ENCODE data around the gene NALCN.

Gene NALCN

DNA sequence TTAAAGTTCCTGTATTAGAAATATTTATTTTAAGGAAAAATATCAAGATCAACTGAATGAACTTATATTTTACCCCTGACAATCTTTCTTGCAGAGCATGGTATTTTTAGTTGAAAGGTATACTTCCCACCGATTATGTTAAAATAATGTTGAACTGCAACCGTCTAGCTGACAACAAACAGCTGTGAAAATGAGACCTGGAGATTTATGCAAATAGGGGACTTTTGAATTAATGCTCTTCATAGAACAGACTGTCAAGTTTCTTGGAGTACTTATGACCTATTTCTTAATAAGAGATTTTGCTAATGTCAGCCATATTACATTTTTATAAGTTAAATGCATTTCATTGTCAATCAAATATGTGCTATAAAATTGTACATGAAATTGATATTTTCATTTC lies 210.9 kb downstream of the NALCN start:
- no peak for DNase-seq (ENCODE audit: low read depth)

DNA sequence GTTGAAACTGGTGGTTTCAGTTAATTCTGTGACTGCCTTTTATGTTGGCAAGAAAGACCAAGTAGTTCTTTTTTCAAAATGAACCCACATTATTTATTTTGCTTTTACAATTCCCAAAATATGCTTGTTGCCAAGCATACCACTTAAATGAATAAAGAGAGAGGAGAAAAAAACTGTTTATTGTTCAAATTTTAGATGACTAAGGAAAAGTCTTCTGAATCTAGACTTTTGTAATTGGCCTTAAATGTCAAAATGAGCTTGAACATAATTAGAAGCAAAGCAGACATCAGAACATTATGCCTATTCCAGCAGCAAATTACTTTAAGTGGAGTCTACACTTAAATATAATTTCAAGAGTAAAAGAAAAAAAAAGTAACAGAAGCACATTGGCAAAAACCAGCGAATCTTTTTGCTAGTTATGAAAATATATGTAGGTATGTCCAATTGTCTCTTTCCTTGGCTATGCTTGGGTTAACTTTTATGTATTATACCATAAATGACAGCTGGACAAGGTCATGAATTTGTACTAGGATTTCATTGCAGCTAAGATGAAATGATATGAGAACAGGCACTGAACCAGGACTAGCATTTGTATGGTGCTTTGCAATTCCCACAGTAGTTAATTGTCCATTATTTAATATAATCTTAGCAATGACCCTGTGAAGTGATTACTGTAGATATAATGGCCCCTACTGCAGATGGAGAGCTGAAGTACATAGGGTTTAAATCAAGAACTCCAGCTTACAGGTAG lies 211.9 kb downstream of the NALCN start:
- DNase-seq (ENCODE audit: low read depth), result no peak

DNA sequence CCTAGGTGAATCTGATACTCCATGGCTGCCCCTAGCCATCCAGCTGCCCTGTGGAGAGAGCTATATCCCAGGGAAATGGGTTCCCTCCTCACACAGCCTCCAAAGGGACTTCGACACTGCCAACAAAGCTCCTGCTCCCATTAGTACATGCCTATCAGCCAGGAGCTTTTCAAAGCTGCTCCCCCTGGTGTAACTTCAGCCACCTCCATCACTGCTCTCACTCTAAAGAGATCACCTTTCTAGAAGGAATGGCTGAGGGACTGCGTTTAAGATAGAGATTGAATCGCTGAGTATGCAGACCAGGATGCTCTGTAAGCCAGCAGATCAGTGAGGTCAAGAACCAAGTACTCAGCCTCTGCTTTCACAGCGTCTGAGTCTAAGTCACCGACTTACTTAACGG lies 213.7 kb downstream of the NALCN start:
- no peak for DNase-seq (ENCODE audit: low read depth)

DNA sequence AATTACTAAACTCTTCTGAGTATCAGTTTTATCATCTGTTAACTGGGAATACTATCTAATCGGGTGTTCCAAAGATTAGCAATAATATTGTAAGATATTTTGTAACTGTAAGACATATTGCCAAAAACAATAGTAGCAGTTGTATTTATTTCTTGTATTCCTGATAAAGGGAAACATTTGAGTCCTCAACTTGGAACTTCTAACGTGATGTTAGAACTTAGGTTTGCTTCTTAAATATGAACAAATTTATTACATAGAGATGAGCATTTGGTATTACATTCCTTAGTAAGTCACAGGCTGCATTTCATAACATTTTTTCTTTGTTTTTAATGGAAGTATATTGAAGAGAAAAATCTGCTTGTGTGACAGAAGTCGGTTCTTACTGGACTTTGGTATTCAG lies 225.3 kb downstream of the NALCN start:
- no peak for DNase-seq (ENCODE audit: low read depth)

DNA sequence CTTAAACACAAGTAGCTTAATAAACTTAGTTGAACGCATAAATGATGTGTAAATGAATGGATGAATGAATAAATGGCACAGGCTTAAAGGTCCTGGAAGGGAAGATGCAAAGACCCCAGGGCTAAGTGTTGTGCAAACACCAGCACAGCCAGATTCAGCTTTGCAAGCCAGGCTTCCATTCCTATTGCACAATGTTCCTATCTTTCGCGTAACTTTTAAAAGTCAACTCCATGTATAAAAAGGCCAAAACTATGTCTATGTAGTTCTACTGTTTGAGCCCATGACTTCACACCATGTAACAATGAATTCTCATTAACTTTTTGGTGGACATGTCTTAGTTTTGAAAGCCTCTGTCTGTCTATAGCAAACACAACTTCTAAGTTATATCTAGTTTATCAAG lies 226.0 kb downstream of the NALCN start:
- no peak for DNase-seq (ENCODE audit: low read depth)

DNA sequence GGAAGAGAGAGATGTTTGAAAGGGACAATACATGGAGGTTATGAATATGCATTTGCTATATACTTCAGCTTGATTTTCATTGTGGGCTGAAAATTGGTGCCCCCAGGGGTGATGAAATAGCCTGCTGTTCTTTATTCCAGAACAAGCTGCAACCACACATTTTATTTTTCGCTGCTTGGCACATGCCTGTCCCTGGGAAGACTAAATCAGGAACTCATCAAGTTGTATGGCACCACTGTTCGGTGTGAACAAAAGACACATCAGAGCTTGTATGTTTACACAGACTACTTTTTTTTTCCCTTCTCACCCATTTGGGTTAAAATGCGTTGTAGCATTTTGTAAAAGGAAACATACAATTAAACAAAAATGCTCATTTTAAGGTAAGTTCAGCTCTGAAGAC lies 230.7 kb downstream of the NALCN start:
- no peak for DNase-seq (ENCODE audit: low read depth)

DNA sequence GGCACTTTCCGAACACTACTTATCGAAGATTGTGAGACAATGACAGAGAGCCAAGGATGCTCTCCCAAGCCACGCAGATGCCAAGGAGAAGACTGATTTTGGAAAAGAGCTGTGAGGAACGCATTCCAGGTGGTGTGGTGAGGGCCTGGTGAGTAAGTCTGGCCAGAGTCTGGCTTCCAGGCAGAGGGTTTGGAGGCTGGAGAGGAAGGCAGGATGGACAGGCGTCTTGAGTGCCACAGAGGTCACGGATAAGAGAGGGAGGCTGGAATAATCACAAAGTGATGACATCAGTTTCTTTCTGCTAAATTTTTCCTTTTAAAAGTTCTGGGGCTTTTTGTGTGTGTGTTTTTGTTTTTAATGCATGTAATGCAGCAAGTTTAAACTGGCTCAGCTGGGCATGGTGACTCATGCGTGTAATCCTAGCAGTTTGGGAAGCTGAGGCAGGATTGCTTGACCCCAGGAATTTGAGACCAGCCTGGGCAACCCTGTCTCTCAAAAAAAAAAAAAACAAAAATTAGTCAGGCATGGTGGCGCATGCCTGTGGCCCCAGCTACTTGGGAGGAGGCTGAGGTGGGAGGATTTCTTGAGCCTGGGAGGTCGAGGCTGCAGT lies 235.1 kb downstream of the NALCN start:
- no peak for DNase-seq (ENCODE audit: low read depth)

DNA sequence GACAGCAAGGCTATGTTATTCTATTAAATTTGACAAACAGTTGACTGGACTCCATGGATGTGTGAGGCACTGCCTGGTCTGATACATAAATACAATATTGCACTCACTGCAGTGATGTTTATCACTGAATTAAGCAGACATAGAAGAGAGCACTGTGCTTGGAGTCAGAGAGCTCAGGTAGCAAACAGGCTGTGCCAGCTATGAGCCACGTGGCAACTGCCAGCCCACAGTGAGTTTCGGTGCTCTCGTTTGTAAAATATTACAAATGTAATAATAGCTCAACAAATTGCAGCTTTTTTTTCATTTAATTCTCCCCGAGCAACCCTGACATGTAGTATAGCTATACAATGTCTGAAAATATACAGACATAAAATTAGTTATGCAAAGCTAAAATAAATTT lies 237.3 kb downstream of the NALCN start:
- no peak for DNase-seq (ENCODE audit: low read depth)

DNA sequence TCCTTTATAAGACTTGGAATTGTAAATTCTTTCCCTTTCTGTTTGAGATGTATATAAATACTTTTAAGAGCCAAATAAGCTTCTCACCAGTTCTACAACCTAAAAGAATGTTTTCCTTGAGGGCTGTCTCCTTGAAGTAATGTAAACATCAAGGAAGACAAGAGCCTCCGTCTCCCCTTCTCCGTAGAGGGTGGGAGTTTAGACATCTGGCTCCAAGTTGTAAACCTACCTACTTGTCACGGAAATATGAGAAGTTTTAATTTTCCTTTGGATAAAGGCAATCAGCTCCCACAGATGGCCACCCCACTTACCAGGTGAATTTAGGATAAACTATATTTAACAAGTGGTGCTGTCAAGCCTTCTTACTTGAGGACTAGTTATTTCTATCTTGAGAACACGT lies 237.9 kb downstream of the NALCN start:
- DNase-seq (ENCODE audit: low read depth), result no peak

DNA sequence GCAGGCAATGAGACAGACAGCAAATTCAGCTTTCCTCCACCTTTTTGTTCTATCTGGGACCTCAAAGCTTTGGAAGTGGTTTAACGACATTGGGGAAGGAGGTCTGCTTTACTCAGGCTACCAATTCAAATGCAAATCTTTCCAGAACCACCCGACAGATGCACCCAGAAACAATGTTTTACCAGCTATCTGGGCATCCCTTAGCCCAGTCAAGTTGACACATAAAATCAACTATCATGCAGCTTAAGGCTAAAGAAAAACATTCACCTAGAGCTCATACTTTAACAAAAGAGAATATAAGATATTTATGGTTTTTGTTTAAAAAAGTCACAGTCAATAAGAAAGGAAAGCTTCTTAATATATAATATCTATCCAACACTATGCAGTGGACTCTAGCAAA lies 246.0 kb downstream of the NALCN start:
- DNase-seq (ENCODE audit: low read depth), result no peak

DNA sequence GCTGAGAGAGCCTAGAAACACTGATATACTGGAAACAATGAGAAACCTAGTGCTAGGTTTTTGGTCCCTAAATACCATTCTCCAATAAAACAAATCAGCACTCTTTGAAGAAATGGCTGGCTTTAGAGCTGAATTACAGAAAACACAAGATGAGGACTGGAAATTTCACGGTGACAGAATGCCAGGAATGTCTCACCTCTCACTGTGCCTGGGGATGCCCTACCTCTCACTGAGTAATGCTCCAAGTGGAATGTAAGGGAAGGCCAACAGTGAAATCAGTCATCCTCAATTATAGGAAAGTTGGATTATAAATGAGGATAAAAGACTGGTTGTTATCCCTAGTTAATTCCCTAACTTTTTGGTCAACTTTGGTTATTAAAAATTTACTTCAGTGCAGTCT lies 259.0 kb downstream of the NALCN start:
- peak; percentile 22 for DNase-seq (ENCODE audit: low read depth)

DNA sequence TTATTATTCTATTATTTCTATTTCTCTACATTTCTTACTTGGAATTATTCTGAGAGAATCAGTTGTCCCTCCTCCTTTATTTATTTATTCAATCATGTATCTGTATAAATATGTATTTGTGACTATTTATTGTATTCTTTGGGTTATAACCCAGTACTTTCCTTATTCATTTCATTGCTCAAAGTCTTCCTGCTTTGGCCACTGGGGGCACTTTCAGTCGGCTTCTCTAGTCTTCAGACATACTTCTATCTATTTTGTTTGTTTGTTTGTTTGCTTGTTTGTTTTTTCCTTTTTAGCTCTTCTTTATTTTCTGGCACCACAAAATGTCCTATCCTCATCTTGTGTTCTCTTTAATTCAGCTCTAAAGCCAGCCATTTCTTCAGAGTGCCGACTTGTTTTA lies 260.4 kb downstream of the NALCN start:
- peak; percentile 36 for DNase-seq (ENCODE audit: low read depth)

DNA sequence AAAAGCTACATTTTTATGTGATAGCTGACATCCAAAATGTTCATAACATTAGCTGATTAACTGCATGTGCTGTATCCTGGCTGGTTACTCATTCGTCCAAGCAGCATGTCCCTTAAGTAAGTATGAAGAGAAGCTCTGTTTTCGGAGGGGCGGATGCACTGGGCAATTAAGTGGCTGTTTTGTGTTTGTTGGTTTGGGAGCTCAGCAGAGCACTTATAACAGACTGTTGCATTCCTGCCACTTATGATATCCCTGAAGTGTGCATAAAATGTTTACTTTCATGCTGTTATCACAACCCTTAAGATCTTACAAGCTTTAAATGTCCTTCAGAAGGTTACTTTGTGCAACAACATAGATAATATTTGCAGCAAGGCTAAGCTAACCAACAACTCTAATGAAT lies 264.1 kb downstream of the NALCN start:
- DNase-seq (ENCODE audit: low read depth), result no peak

DNA sequence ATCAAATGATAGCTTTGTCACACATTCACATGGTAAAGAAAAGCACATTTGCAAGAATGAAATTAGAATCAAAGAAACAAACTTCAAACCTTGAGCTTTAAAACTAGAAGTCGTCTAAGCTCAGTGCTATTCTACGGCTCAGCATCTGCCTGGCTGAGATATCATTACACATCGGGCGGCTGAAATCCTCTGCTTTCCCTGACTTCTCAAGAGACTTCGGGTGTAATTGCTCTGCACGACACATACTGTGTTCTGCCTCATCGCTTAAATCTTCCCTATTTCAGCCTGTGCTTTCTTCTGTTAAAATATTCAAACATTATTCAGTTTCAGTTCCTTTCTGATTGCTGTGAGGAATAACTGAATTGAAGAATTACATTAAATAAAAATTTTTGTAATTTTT lies 265.3 kb downstream of the NALCN start:
- DNase-seq (ENCODE audit: low read depth), result peak; percentile 35

DNA sequence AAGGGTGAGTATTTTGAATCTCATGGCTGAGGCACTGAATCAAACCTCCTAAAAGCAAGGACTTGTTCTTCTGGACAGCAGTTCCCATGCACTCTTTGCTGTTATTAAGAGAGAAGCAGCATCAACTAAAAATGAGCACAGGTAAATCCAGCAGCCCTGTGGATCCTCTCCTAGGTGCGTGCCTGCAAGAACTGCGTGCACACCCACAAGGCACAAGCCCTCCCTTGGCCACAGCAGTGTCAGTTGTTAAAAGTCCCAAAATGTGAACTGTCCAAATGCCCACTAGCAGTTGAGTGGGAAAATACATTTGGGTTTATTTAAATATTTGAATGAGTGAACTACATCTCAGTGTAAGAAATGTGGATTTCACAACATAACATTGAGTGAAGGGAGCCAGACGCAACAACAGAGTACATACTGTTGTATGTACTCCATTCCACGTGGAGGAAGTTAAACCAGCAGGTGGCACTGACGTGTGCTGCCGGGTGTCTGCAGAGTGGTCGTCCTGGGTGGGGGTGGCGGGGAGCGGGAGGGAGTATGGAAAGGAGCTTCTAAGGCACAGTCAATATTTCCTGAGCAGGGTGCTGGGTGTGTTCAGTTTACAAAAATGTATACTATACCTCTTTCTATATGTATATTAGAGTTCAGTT lies 266.4 kb downstream of the NALCN start:
- peak; percentile 68 for DNase-seq (ENCODE audit: low read depth)

DNA sequence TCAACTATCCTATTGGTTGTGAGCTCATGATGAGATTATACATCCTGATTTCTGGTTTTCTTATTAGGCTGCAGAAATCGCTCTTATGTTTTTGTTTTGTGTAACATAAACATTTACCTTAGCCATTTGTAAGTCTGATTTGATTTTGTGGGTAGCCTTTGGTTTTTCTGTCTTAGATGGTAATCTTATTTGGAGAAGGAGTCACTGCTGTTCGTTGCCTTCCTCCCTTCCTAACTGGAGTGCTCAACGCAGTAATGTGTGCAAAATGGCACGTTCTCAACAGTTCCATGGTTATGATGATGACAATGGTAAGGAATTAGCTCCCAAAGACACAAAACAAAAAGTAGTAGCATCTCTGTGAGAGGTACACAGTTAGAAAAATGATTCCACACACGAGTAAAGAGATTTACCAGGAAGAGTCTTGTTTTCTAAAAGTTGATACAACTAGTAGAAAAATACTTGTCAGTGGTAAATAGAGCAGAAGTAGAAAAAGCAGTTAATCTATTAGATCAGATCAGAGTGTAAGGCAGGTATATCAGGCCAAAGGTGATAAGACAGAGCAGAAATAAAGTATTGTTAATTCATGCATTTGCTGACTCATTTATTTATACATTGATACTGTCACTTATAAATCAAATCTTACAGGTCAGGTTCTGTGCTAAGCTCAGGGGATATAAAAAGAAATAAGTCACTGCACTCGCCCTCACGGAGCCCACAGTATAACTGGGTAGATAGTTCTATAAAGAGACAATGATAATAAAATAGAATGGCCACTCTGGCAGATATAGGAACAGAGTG lies 270.0 kb downstream of the NALCN start:
- no peak for DNase-seq (ENCODE audit: low read depth)

DNA sequence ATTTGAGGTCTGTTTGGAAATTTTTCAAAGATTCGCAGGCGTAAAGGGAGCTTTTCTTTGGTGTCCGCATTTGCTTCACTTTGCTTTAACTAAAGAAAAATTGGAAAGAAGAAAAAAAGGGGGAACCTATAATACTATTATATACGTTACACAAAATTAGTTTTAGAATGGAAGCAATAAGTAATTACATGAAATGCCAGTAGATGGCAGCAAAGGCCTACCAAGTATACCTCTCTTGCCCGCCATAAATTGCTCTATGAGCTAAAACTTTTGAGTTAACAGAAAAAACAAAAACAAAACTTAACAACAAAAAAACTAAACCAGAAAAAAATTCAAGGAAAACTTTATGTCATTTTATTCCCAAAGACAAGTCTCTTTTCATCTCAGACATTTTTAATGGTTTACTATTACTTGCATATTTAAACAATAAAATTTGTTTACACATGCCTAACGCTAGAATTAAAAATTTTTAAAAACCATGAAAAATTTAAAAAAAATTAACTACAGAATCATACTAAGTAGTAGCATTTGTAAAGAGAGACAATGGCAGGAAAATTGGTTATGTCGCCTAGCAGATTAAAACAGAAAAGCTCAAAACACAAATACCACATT lies 271.4 kb downstream of the NALCN start:
- peak; percentile 76 for DNase-seq (ENCODE audit: low read depth)

DNA sequence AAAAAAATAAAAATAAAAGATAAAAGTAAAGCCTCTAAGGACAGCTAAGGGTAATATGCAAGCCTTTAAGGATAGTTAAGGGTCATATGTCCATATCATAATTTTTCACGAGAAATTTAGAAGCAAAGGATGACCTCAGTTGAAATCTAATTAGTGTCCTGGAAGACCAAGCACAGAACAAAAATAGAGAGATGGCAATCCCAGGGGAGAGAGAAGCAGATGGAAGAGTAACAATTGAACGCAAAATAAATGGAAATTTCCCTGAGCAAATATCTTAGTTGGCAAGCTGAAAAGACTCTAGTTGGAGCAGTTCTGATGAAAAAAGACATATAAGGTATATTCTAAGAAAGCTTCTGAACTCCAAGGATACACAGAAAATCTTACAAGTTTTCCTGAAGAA lies 275.4 kb downstream of the NALCN start:
- no peak for DNase-seq (ENCODE audit: low read depth)

DNA sequence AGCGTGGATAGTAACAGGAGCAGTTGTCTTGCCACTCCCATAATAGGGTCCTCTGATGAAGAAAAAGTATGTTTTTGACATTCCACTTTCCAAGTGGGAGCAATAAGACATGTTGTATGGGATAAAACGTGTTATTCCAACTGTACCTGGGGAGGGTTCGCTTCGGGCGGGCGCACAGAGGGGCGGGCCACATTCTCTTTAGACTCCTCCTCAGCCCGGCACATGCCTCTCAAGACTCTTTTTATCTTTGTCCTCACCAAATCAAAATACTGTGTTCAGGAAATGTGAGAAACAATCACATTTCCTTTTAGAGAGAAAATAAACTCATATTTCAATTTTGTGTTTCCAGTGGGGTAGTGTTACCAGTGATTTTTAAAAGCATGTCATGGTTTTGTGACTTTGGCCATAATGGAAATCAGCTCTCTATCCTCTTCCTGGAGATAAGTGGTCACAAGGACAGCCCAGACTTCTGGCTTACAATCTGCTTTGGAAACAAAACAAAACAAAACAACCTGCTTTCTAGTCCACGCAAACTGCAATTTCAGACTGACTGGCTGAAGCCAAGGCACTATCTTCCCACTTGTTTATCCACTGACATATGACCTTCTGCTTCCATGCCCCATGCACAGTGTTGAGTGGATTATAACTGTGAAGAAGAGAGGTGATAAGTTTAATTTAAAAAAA lies 276.1 kb downstream of the NALCN start:
- DNase-seq (ENCODE audit: low read depth), result no peak

DNA sequence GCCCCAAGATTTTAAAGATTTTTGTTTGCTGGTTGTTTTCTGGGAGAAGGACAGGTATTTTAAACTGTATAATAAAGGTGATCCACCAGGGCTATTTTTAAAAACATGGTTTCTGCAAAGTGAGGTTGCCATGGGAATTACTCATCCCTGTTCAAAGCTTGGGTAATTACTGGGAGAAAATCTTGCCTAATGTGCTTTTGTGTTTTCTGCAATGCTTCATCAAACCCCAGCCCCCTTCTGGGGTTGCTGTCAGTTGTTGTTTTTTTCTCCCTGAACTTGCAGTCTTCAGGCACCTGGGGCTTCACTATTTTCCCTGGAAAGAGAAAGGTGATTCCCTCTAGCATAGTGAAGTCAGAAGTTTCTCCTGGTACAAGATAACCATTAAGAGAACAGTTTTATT lies 277.2 kb downstream of the NALCN start:
- DNase-seq (ENCODE audit: low read depth), result no peak

DNA sequence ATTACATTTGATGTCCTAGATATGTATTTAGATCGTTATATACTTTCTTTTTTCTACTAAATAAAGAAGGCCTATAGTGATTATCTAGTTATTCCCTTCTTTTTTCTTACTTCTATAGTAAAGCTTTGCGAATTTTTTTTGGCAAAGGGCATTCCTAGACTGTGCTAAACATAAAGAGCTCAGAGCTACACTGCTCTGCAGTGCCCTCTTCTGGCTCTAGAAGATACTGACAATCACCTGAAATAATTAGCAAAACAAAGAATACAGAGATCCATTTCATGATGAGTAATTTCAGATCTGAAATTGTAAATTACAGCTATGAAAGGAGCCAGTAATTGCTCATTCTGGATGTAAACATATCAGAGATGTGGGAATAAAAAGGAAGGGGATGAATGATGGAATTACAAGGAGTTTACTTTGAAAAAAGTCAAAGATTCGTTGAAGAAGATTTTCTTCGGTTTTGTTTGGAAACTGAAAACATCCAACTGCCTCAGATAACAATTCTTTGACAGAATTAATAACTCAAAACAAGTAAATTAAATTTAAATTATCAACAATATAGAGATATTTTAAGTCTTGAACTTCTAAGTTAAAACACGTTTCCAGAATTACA lies 288.5 kb downstream of the NALCN start:
- peak; percentile 62 for DNase-seq (ENCODE audit: low read depth)
